NCI-H1105 (cell line): ENCODE results near the gene PCDHB11.
"Not testable (repeated sequence)": the region's sequence is repeated elsewhere in the genome, so short reads cannot be mapped to it uniquely, and the experiment has no call there.

Source experiments
- DNase-seq: peaks from one replicate; lab custom pipeline; 2025; lab: John Stamatoyannopoulos, UW

Gene PCDHB11

GRCh38 chr5:141199359-141200235 is at the start of gene PCDHB11:
Gene PCDHB11, plus strand, starts transcription at chr5:141199627. Its CDS starts 148 bp downstream, at chr5:141199775.
- peak; percentile 58 for DNase-seq

GRCh38 chr5:141149812-141150211 is 49.6 kb upstream of the PCDHB11 start, which contains the start of gene PCDHB6:
Gene PCDHB6, plus strand, starts transcription at chr5:141150057. Its CDS starts 201 bp downstream, at chr5:141150258.
- DNase-seq = no peak

GRCh38 chr5:141150224-141150992 is 49.0 kb upstream of the PCDHB11 start:
- DNase-seq = no peak

GRCh38 chr5:141150993-141151325 is 48.5 kb upstream of the PCDHB11 start:
- no peak for DNase-seq

GRCh38 chr5:141151632-141152031 is 47.8 kb upstream of the PCDHB11 start:
- DNase-seq = not testable (repeated sequence)

- not testable (repeated sequence) for DNase-seq
Observed at GRCh38 chr5:141152096-141152495, 47.3 kb upstream of the PCDHB11 start.

- no peak for DNase-seq
Observed at GRCh38 chr5:141155540-141156374, 43.7 kb upstream of the PCDHB11 start.

GRCh38 chr5:141157356-141157755 is 42.1 kb upstream of the PCDHB11 start:
- not testable (repeated sequence) for DNase-seq

GRCh38 chr5:141157901-141158300 is 41.5 kb upstream of the PCDHB11 start:
- not testable (repeated sequence) for DNase-seq

GRCh38 chr5:141172381-141173204 is 26.8 kb upstream of the PCDHB11 start, which contains the start of gene PCDHB7:
Gene PCDHB7, plus strand, starts transcription at chr5:141172644. Its CDS starts 192 bp downstream, at chr5:141172836.
- DNase-seq = no peak

- DNase-seq = not testable (repeated sequence)
Observed at GRCh38 chr5:141174291-141175104, 24.9 kb upstream of the PCDHB11 start.

- DNase-seq = no peak
Observed at GRCh38 chr5:141175933-141176332, 23.5 kb upstream of the PCDHB11 start.

- not testable (repeated sequence) for DNase-seq
Observed at GRCh38 chr5:141177577-141178191, 21.7 kb upstream of the PCDHB11 start, which contains the start of gene PCDHB8. Gene PCDHB8, plus strand, starts transcription at chr5:141177790. Its CDS starts 245 bp downstream, at chr5:141178035.

- not testable (repeated sequence) for DNase-seq
Observed at GRCh38 chr5:141179371-141179770, 20.1 kb upstream of the PCDHB11 start.

GRCh38 chr5:141179876-141180275 is 19.6 kb upstream of the PCDHB11 start:
- not testable (repeated sequence) for DNase-seq

GRCh38 chr5:141180313-141180712 is 19.1 kb upstream of the PCDHB11 start:
- no peak for DNase-seq

- no peak for DNase-seq
Observed at GRCh38 chr5:141182248-141182647, 17.2 kb upstream of the PCDHB11 start, which contains the start of gene PCDHB16. Gene PCDHB16, plus strand, starts transcription at chr5:141182387. Its CDS starts 173 bp downstream, at chr5:141182560.

- not testable (repeated sequence) for DNase-seq
Observed at GRCh38 chr5:141184117-141184855, 15.1 kb upstream of the PCDHB11 start.
